ENCODE data around the gene SELENOP.
"Not testable (repeated sequence)": the region's sequence is repeated elsewhere in the genome, so short reads cannot be mapped to it uniquely, and the experiment has no call there.

Gene SELENOP

GRCh38 chr5:42826757-42827515 is 15.2 kb upstream of the SELENOP start:
- no peak for DNase-seq (ENCODE audit: low read depth)

GRCh38 chr5:42825422-42826148 is 13.9 kb upstream of the SELENOP start:
- DNase-seq (ENCODE audit: low read depth) = no peak

GRCh38 chr5:42824347-42824976 is 12.8 kb upstream of the SELENOP start:
- DNase-seq (ENCODE audit: low read depth) = no peak

GRCh38 chr5:42822548-42822947 is 10.9 kb upstream of the SELENOP start:
- DNase-seq (ENCODE audit: low read depth) = no peak

- no peak for DNase-seq (ENCODE audit: low read depth)
These were observed 8.1 kb upstream of the SELENOP start for GRCh38 chr5:42819745-42820144.

- not testable (repeated sequence) for DNase-seq (ENCODE audit: low read depth)
These were observed 4.9 kb upstream of the SELENOP start for GRCh38 chr5:42816546-42816945.

- no peak for DNase-seq (ENCODE audit: low read depth)
These were observed 1.8 kb upstream of the SELENOP start for GRCh38 chr5:42813533-42813932.

- no peak for DNase-seq (ENCODE audit: low read depth)
These were observed 928 bp upstream of the SELENOP start for GRCh38 chr5:42812620-42813019.

GRCh38 chr5:42810834-42811590 is 680 bp downstream of the SELENOP start:
- DNase-seq (ENCODE audit: low read depth) = no peak

GRCh38 chr5:42808888-42809611 is 2.6 kb downstream of the SELENOP start:
- DNase-seq (ENCODE audit: low read depth) = no peak

GRCh38 chr5:42807722-42808447 is 3.8 kb downstream of the SELENOP start:
- no peak for DNase-seq (ENCODE audit: low read depth)

GRCh38 chr5:42806701-42807262 is 4.9 kb downstream of the SELENOP start:
- DNase-seq (ENCODE audit: low read depth) = no peak

- no peak for DNase-seq (ENCODE audit: low read depth)
These were observed 5.5 kb downstream of the SELENOP start for GRCh38 chr5:42806004-42806700.

- no peak for DNase-seq (ENCODE audit: low read depth)
These were observed 6.9 kb downstream of the SELENOP start for GRCh38 chr5:42804717-42805339.

GRCh38 chr5:42801516-42802166 is 10.1 kb downstream of the SELENOP start:
- DNase-seq (ENCODE audit: low read depth) = no peak

- DNase-seq (ENCODE audit: low read depth) = no peak
These were observed 10.9 kb downstream of the SELENOP start for GRCh38 chr5:42800748-42801330.

- DNase-seq (ENCODE audit: low read depth) = no peak
These were observed 12.0 kb downstream of the SELENOP start for GRCh38 chr5:42799668-42800114.

GRCh38 chr5:42799241-42799608 is 12.5 kb downstream of the SELENOP start:
- no peak for DNase-seq (ENCODE audit: low read depth)
